ENCODE measurements around the gene PANX2.
"Not testable (repeated sequence)": the region's sequence is repeated elsewhere in the genome, so short reads cannot be mapped to it uniquely, and the experiment has no call there.

DNA sequence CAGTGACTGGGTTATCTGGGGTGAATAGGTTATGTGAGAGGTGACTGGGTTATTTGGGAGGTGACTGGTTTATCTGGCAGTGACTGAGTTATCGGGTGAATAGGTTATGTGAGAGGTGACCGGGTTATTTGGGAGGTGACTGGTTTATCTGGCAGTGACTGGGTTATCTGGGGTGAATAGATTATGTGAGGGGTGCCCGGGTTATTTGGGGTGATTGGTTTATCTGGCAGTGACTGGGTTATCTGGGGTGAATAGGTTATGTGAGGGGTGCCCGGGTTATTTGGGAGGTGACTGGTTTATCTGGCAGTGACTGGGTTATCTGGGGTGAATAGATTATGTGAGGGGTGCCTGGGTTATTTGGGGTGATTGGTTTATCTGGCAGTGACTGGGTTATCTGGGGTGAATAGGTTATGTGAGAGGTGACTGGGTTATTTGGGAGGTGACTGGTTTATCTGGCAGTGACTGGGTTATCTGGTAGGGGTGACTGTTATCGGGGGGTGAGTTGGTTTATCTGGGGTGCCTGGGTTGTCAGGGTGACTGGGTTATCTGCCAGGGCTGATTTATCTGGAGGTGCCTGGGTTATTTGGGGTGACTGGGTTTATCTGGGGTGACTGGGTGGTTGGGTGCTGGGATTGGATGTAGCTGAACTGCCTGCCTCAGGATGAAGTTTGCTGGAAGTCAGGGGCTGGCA lies 1.9 kb upstream of the PANX2 start:
- TF ChIP-seq, protein P1, sequence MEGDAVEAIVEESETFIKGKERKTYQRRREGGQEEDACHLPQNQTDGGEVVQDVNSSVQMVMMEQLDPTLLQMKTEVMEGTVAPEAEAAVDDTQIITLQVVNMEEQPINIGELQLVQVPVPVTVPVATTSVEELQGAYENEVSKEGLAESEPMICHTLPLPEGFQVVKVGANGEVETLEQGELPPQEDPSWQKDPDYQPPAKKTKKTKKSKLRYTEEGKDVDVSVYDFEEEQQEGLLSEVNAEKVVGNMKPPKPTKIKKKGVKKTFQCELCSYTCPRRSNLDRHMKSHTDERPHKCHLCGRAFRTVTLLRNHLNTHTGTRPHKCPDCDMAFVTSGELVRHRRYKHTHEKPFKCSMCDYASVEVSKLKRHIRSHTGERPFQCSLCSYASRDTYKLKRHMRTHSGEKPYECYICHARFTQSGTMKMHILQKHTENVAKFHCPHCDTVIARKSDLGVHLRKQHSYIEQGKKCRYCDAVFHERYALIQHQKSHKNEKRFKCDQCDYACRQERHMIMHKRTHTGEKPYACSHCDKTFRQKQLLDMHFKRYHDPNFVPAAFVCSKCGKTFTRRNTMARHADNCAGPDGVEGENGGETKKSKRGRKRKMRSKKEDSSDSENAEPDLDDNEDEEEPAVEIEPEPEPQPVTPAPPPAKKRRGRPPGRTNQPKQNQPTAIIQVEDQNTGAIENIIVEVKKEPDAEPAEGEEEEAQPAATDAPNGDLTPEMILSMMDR (IDR thresholded peaks at IDR 0.05) = not testable (repeated sequence)
- not testable (repeated sequence) for TF ChIP-seq POLR2A, POLR2AphosphoS5 (IDR thresholded peaks at IDR 0.05)

Data from breast epithelium (tissue), 3 donors.